IMR-90 (cell line): ENCODE data around the gene ANO9. TPM values are rescaled to one million over a fixed set of nuclear protein-coding genes. Genes with fewer than 3 reads are reported as not detected.

ENCODE experiments used
- ATAC-seq: fragments of 200-7000 bp; cut with Tn5 transposase; 2 replicates; pipeline ENCODE4 v1.9.1; 2020; ENCODE audit warnings: low read depth, mild to moderate bottlenecking, moderate library complexity
- BruUV-seq: library from RNA; stranded (reverse); fragments of 400-500 nt; replicated peaks from 2 replicates; lab custom pipeline; 2021; lab: Mats Ljungman, UMichigan
- CTCF ChIA-PET: fragments of 300-600 bp; formaldehyde crosslinking; extraction: SDS; loops from one replicate; lab custom pipeline; 2021; ENCODE audit warnings: antibody characterized with exemption; lab: Yijun Ruan, JAX
- POLR2A ChIA-PET: fragments of 300-600 bp; sonication (Branson Sonifier 250); formaldehyde crosslinking; loops from one replicate; lab custom pipeline; 2022; ENCODE audit warnings: antibody characterized with exemption; ENCODE audit not compliant: unreplicated experiment; lab: Charles Lee
- DNase-seq: peaks from one replicate; pipeline ENCODE4 v3.0.0; 2013
- H2AFZ ChIP-seq: replicated peaks from 2 replicates; pipeline ENCODE3; 2013; ENCODE audit warnings: low read length, mild to moderate bottlenecking; ENCODE audit not compliant: poor library complexity
- H2AK5ac ChIP-seq: 2 replicates; pipeline ENCODE4 v1.6.1; 2013; ENCODE audit warnings: low read depth, low read length, inconsistent platforms
- H2AK9ac ChIP-seq: replicated peaks from 2 replicates; pipeline ENCODE3; 2013; ENCODE audit warnings: mild to moderate bottlenecking, low read depth, low read length, moderate library complexity; ENCODE audit not compliant: poor library complexity
- H2BK120ac ChIP-seq: 2 replicates; pipeline ENCODE4 v1.6.1; 2013; ENCODE audit warnings: low read depth, low read length, inconsistent platforms
- H2BK15ac ChIP-seq: 3 replicates; pipeline ENCODE4 v1.6.1; 2013; ENCODE audit warnings: low read depth, low read length, inconsistent platforms
- H2BK20ac ChIP-seq: 2 replicates; pipeline ENCODE4 v1.6.1; 2013; ENCODE audit warnings: low read depth, mild to moderate bottlenecking, inconsistent platforms, low read length, moderate library complexity
- H2BK5ac ChIP-seq: 2 replicates; pipeline ENCODE4 v1.6.1; 2013; ENCODE audit warnings: mild to moderate bottlenecking, low read depth, low read length, inconsistent platforms; ENCODE audit not compliant: poor library complexity, severe bottlenecking
- H3K14ac ChIP-seq: replicated peaks from 2 replicates; pipeline ENCODE4 v1.6.1; 2013; ENCODE audit warnings: low read depth, low read length, inconsistent platforms
- H3K18ac ChIP-seq: 2 replicates; pipeline ENCODE4 v1.6.1; 2013; ENCODE audit warnings: low read depth, low read length, control low read depth
- H3K23ac ChIP-seq: 2 replicates; pipeline ENCODE4 v1.6.1; 2013; ENCODE audit warnings: low read depth, low read length, inconsistent platforms
- H3K27ac ChIP-seq: 2 replicates; pipeline ENCODE4 v1.5.1; 2013; ENCODE audit warnings: mild to moderate bottlenecking, control low read depth, low read length; ENCODE audit not compliant: insufficient read depth
- H3K27me3 ChIP-seq: 2 replicates; pipeline ENCODE4 v1.6.1; 2013; ENCODE audit warnings: low read length; ENCODE audit not compliant: control insufficient read depth, insufficient read depth
- H3K36me3 ChIP-seq: 2 replicates; pipeline ENCODE4 v1.6.1; 2013; ENCODE audit warnings: low read length, mixed read lengths; ENCODE audit not compliant: control insufficient read depth, insufficient read depth
- H3K4ac ChIP-seq: 2 replicates; pipeline ENCODE4 v1.6.1; 2013; ENCODE audit warnings: low read depth, low read length, inconsistent platforms
- H3K4me1 ChIP-seq: 2 replicates; pipeline ENCODE4 v1.6.1; 2013; ENCODE audit warnings: low read length, mixed read lengths; ENCODE audit not compliant: control insufficient read depth, insufficient read depth
- H3K4me2 ChIP-seq: 2 replicates; pipeline ENCODE4 v1.6.1; 2013; ENCODE audit warnings: low read depth, mild to moderate bottlenecking, control low read depth, low read length, moderate library complexity
- H3K4me3 ChIP-seq: 2 replicates; pipeline ENCODE4 v1.5.1; 2013; ENCODE audit warnings: low read depth, mild to moderate bottlenecking, control low read depth, low read length, moderate library complexity; ENCODE audit not compliant: insufficient read depth
- H3K56ac ChIP-seq: 2 replicates; pipeline ENCODE4 v1.6.1; 2013; ENCODE audit warnings: low read length, inconsistent platforms; ENCODE audit not compliant: insufficient read depth; ENCODE audit errors: extremely low read depth
- H3K79me1 ChIP-seq, 2 experiments: 2 replicates each; pipeline ENCODE4 v1.6.1; 2013; ENCODE audit warnings: low read length in 2 of 2, inconsistent platforms in 1 of 2, low read depth in 1 of 2
- H3K9ac ChIP-seq: 2 replicates; pipeline ENCODE4 v1.6.1; 2013; ENCODE audit warnings: low read depth, low read length, control low read depth
- H3K9me1 ChIP-seq: 2 replicates; pipeline ENCODE4 v1.6.1; 2013; ENCODE audit warnings: low read length, inconsistent platforms; ENCODE audit not compliant: insufficient read depth
- H3K9me3 ChIP-seq: 2 replicates; pipeline ENCODE4 v1.6.1; 2013; ENCODE audit warnings: low read length; ENCODE audit not compliant: control insufficient read depth, insufficient read depth
- H4K20me1 ChIP-seq: 2 replicates; pipeline ENCODE4 v1.6.1; 2013; ENCODE audit warnings: low read length, inconsistent platforms; ENCODE audit not compliant: insufficient read depth
- H4K5ac ChIP-seq: 2 replicates; pipeline ENCODE4 v1.6.1; 2013; ENCODE audit warnings: mild to moderate bottlenecking, low read depth, low read length, control low read depth
- H4K8ac ChIP-seq, 2 experiments: 2 replicates each; pipeline ENCODE4 v1.6.1; 2013; ENCODE audit warnings: low read depth in 2 of 2, low read length in 2 of 2, control low read depth in 1 of 2, inconsistent platforms in 1 of 2
- H4K91ac ChIP-seq: 2 replicates; pipeline ENCODE4 v1.6.1; 2013; ENCODE audit warnings: low read depth, low read length, inconsistent platforms; ENCODE audit not compliant: insufficient read depth
- BHLHE40 ChIP-seq: fragments of 150-350 bp; IDR thresholded peaks from 2 replicates; pipeline ENCODE4 v1.6.1; 2016; ENCODE audit warnings: mild to moderate bottlenecking, low read depth, low read length
- CHD1 ChIP-seq: IDR thresholded peaks from 2 replicates; pipeline ENCODE4 v1.6.1; 2012; ENCODE audit warnings: low read depth, low read length, improper control_type of control experiment
- CTCF ChIP-seq: conservative IDR thresholded peaks from 2 replicates; pipeline ENCODE4 v1.5.1; 2012; ENCODE audit warnings: mild to moderate bottlenecking, low read depth, low read length, improper control_type of control experiment
- MAFK ChIP-seq: IDR thresholded peaks from 2 replicates; pipeline ENCODE4 v1.6.1; 2012; ENCODE audit warnings: low read depth, low read length, improper control_type of control experiment
- MAZ ChIP-seq: IDR thresholded peaks from 2 replicates; pipeline ENCODE4 v1.6.1; 2012; ENCODE audit warnings: low read depth, mild to moderate bottlenecking, low read length, improper control_type of control experiment, moderate library complexity, borderline replicate concordance
- MXI1 ChIP-seq: IDR thresholded peaks from 2 replicates; pipeline ENCODE4 v1.6.1; 2012; ENCODE audit warnings: low read depth, mild to moderate bottlenecking, low read length, moderate library complexity, borderline replicate concordance
- NFE2L2 ChIP-seq: fragments of 150-350 bp; IDR thresholded peaks from 2 replicates; pipeline ENCODE4 v1.6.1; 2016; ENCODE audit warnings: low read depth, mild to moderate bottlenecking, low read length
- POLR2A ChIP-seq: IDR thresholded peaks from 2 replicates; pipeline ENCODE4 v1.6.1; 2012; ENCODE audit warnings: mild to moderate bottlenecking, low read depth, low read length
- RAD21 ChIP-seq: IDR thresholded peaks from 2 replicates; pipeline ENCODE4 v1.6.1; 2012; ENCODE audit warnings: low read length, improper control_type of control experiment
- RFX5 ChIP-seq: IDR thresholded peaks from 2 replicates; pipeline ENCODE4 v1.8.0; 2012; ENCODE audit warnings: low read depth, mild to moderate bottlenecking, low read length, moderate library complexity
- USF2 ChIP-seq: fragments of 150-350 bp; IDR thresholded peaks from 2 replicates; pipeline ENCODE4 v1.6.1; 2017; ENCODE audit warnings: mild to moderate bottlenecking, antibody characterized with exemption, low read length, low read depth
- WGBS, 2 experiments: methylation state at CpG; one replicate each; pipeline versions ENCODE4 v1.1.5 to v1.1.7; 2013; ENCODE audit warnings: missing lambda C conversion rate in 2 of 2; ENCODE audit not compliant: insufficient read length in 1 of 2; ENCODE audit errors: extremely low coverage in 2 of 2; 5-methylcytosine and 5-hydroxymethylcytosine counted together
- dilution Hi-C: fragments of 300-500 bp; cut with HindIII; formaldehyde crosslinking; loops from one replicate; pipeline ENCODE4 v1.14.3; 2018; ENCODE audit warnings: low sequenced_read_pairs; ENCODE audit not compliant: unreplicated experiment
- in situ Hi-C: fragments of 300-500 bp; cut with MboI; formaldehyde crosslinking; loops from 3 replicates; pipeline ENCODE4 v1.14.3; 2019; ENCODE audit warnings: low sequenced_read_pairs, inconsistent platforms, mixed read lengths
- intact Hi-C: fragments of 100-400 bp; cut with micrococcal nuclease; formaldehyde crosslinking; loops from 2 replicates; pipeline ENCODE4 v1.10.0; 2022
- polyA plus RNA-seq, 3 experiments: library from polyadenylated mRNA; depleted of rRNA; stranded (reverse); fragments of >200 nt; gene quantifications; 2 replicates each; pipeline ENCODE4 v1.2.3, GENCODE V29; 2012; ENCODE audit warnings: low replicate concordance in 1 of 3
- total RNA-seq: library from RNA; depleted of rRNA; stranded (reverse); fragments of >200 nt; gene quantifications from 2 replicates; pipeline ENCODE4 v1.2.3, GENCODE V29; 2012

The ANO9 gene
- total and polyA plus RNA-seq, 2 of the 4 experiments (the other 2 are of a cell fraction) = not detected

GRCh38 chr11:474914-475506 lies 33.2 kb upstream of the ANO9 start:
- no peak overlapping the region for H3K56ac ChIP-seq
- H2AK5ac ChIP-seq = no peak overlapping the region
- ChIA-PET CTCF (no interaction called here), POLR2A (no interaction called here)
- H4K8ac ChIP-seq = no peak overlapping the region
- H4K91ac ChIP-seq = no peak overlapping the region
- ATAC-seq = no peak
- H3K27me3 ChIP-seq = no peaks in the 10 kb centered on the region
- H2AFZ ChIP-seq = no peak overlapping the region
- no peak overlapping the region for H3K4me2 ChIP-seq
- no peak overlapping the region for H3K23ac ChIP-seq
- H4K5ac ChIP-seq = no peak overlapping the region
- no peak overlapping the region for H2BK5ac ChIP-seq
- no peak overlapping the region for H3K18ac ChIP-seq
- BruUV-seq = no TSS peak
- H3K14ac ChIP-seq = no peak overlapping the region
- no peak overlapping the region for H2BK20ac ChIP-seq
- no peak overlapping the region for H2BK120ac ChIP-seq
- TF ChIP-seq MAZ (no peak), CTCF (no peak), MXI1 (no peak), POLR2A (no peak), NFE2L2 (no peak), MAFK (no peak), USF2 (no peak), BHLHE40 (no peak), RFX5 (no peak), CHD1 (no peak), RAD21 (no peak)
- H3K27ac ChIP-seq = no peak overlapping the region
- H3K4me3 ChIP-seq = no peak overlapping the region
- no peak overlapping the region for H2AK9ac ChIP-seq
- H3K9me3 ChIP-seq = no peaks in the 10 kb centered on the region
- in situ Hi-C loops = no loop called here
- peaks cover 18 to 55% of the 10 kb centered on the region in 2 experiments for H3K79me1 ChIP-seq
- peaks cover 9% of the 10 kb centered on the region for H3K9me1 ChIP-seq
- 98% methylated on average over 38 of the region's 48 CpGs; no CpG with 5 or more reads in 1 of the 2 experiments for WGBS, 2 experiments
- intact Hi-C loops = no loop called here
- dilution Hi-C loops = no loop called here
- no peak overlapping the region for H3K9ac ChIP-seq
- no peak overlapping the region for H3K4ac ChIP-seq
- no peak overlapping the region for H2BK15ac ChIP-seq
- H3K4me1 ChIP-seq = peaks cover 3% of the 10 kb centered on the region
- peaks cover 8% of the 10 kb centered on the region for H4K20me1 ChIP-seq
- no peak for DNase-seq
- H3K36me3 ChIP-seq = peaks cover 5% of the 10 kb centered on the region
